GM12891 (cell line): Measurements from ENCODE around the gene B4GALT5.
"Not testable (repeated sequence)": the region's sequence is repeated elsewhere in the genome, so short reads cannot be mapped to it uniquely, and the experiment has no call there.

ENCODE experiments used
- PAX5 ChIP-seq: IDR thresholded peaks from 2 replicates; pipeline ENCODE4 v1.6.1; 2011; ENCODE audit warnings: low read length, moderate library complexity, mild to moderate bottlenecking; ENCODE audit not compliant: insufficient read depth, severe bottlenecking
- POLR2A ChIP-seq: IDR thresholded peaks from 2 replicates; pipeline ENCODE4 v1.6.1; 2011; ENCODE audit warnings: low read depth, low read length, control low read depth
- POLR2AphosphoS5 ChIP-seq: IDR thresholded peaks from 2 replicates; pipeline ENCODE4 v1.6.1; 2011; ENCODE audit warnings: low read depth, low read length, control low read depth
- POU2F2 ChIP-seq: IDR thresholded peaks from 2 replicates; pipeline ENCODE4 v1.6.1; 2011; ENCODE audit warnings: low read depth, mild to moderate bottlenecking, control low read depth, low read length, moderate library complexity
- SPI1 ChIP-seq: IDR thresholded peaks from 2 replicates; pipeline ENCODE4 v1.6.1; 2011; ENCODE audit warnings: low read depth, low read length, control low read depth
- TAF1 ChIP-seq: IDR thresholded peaks from 2 replicates; pipeline ENCODE4 v1.6.1; 2011; ENCODE audit warnings: low read depth, low read length, control low read depth

GRCh38 chr20:49705893-49706292 lies 7.8 kb downstream of the B4GALT5 start:
- TF ChIP-seq POLR2A, TAF1, POU2F2, POLR2AphosphoS5, SPI1, PAX5: not testable (repeated sequence)
